ACC112 (cell line): ENCODE data around the gene TMEM30A.

Source experiments
- H2AFZ ChIP-seq: fragments of 200-600 bp; sonication (generic); one replicate; pipeline ENCODE4 v1.6.0; 2017; ENCODE audit warnings: antibody characterized with exemption, low read length; ENCODE audit not compliant: unreplicated experiment
- H3K27ac ChIP-seq: fragments of 200-600 bp; sonication (generic); 2 replicates; pipeline ENCODE4 v1.5.1; 2014; ENCODE audit warnings: low read depth, mild to moderate bottlenecking, antibody characterized with exemption, low read length, moderate library complexity
- H3K27me3 ChIP-seq: fragments of 200-600 bp; sonication (generic); 2 replicates; pipeline ENCODE4 v1.6.1; 2014; ENCODE audit warnings: mild to moderate bottlenecking, antibody characterized with exemption, low read length, moderate library complexity, mixed read lengths; ENCODE audit not compliant: insufficient read depth
- H3K36me3 ChIP-seq: fragments of 200-600 bp; sonication (generic); 2 replicates; pipeline ENCODE4 v1.6.1; 2016; ENCODE audit warnings: mild to moderate bottlenecking, antibody characterized with exemption, low read length, moderate library complexity, mixed read lengths; ENCODE audit not compliant: insufficient read depth
- H3K4me1 ChIP-seq: fragments of 200-600 bp; sonication (generic); one replicate; pipeline ENCODE4 v1.6.1; 2016; ENCODE audit warnings: low read length, mixed read lengths; ENCODE audit not compliant: insufficient read depth, unreplicated experiment, control insufficient read depth
- H3K4me3 ChIP-seq: fragments of 200-600 bp; sonication (generic); 2 replicates; pipeline ENCODE4 v1.5.1; 2014; ENCODE audit warnings: mild to moderate bottlenecking, low read depth, low read length
- H3K79me2 ChIP-seq: fragments of 200-600 bp; sonication (generic); one replicate; pipeline ENCODE4 v1.6.0; 2016; ENCODE audit warnings: low read length; ENCODE audit not compliant: control insufficient read depth, unreplicated experiment, insufficient read depth

The TMEM30A gene

DNA sequence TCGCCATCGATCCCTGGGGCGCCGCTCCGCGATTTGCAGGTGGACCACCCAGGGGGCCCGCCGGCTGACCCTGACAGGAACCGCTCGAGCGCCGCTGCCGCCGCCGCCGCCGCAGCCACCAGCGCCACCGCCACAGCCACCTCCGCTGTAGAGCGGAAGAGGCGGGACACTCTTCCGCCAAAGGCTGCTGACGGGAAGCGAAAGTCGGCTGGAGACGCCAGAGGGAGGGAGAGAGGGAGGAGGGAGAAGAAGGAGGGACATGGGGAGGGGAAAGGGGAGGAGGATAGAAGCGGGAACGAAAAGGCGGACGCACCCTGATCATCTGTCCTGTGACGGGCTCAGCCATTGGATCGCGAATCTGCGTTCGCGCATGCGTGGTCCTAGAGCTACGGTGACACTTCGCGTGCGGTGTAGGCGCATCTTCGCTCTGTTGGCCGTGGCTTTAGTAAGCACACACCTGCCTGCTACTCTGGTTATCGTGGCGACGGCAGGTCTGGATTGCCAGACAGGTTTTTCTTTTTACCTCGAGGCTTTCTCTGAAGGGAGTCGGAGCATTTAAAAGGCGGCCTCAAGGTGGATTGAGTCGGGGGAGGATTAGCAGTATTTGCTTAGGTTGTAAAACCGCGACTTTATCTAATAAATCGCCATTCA lies at the start of gene TMEM30A:
TSS of gene TMEM30A (minus strand) at position 161 of the 651 bp plus-strand sequence. CDS start at position 7, 154 bp downstream.
- Histone ChIP-seq H3K79me2 (peaks cover 62% of the 10 kb centered on the region), H3K27ac (peak within 1 kb of the TSS; percentile 51), H3K27me3 (no peaks in the 10 kb centered on the region), H3K36me3 (no peaks in the 10 kb centered on the region), H3K4me3 (peak within 1 kb of the TSS; percentile 87), H2AFZ (peak within 1 kb of the TSS; percentile 99), H3K4me1 (peaks cover 30% of the 10 kb centered on the region)

DNA sequence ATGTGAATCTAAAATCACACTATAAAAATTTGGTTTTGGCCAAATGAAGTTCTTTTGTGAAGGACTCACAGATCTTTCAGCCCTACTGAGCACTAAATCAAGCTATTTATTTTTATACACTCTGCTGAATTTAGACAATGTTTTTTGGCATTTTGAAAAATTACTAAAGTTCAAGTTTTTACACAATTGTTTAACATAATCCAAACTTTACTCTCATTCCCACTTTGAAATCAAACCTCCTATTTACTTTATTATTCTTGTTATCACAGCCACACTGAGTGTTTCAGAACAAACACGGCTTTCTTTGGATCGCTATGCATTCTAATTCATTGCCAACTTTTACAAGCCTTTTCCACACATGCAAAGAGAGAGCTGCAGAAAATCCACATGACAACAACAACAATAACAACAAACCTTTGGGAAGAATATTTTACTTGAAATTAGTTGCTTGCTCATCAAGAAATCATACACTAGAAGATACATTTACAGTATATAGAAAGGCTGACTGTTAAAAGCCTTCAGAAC lies 49.1 kb upstream of the TMEM30A start:
- H3K27ac ChIP-seq: no peak overlapping the region
- no peaks in the 10 kb centered on the region for H3K36me3 ChIP-seq
- H3K4me3 ChIP-seq: no peak overlapping the region
- no peak overlapping the region for H2AFZ ChIP-seq
- no peaks in the 10 kb centered on the region for H3K79me2 ChIP-seq
- peaks cover 8% of the 10 kb centered on the region for H3K4me1 ChIP-seq
- H3K27me3 ChIP-seq: no peaks in the 10 kb centered on the region

GRCh38 chr6:75331151-75331550 lies 46.6 kb upstream of the TMEM30A start:
- Histone ChIP-seq H3K27ac (no peak overlapping the region), H2AFZ (no peak overlapping the region), H3K4me1 (peaks cover 8% of the 10 kb centered on the region)

GRCh38 chr6:75329703-75330102 lies 45.1 kb upstream of the TMEM30A start:
- H3K79me2 ChIP-seq: no peaks in the 10 kb centered on the region
- no peak overlapping the region for H3K4me3 ChIP-seq
- H2AFZ ChIP-seq: no peak overlapping the region
- no peak overlapping the region for H3K27ac ChIP-seq
- no peaks in the 10 kb centered on the region for H3K36me3 ChIP-seq
- H3K4me1 ChIP-seq: peaks cover 5% of the 10 kb centered on the region
- H3K27me3 ChIP-seq: no peaks in the 10 kb centered on the region

More at GRCh38 chr6:75331151-75331550, 46.6 kb upstream of the TMEM30A start:
- Histone ChIP-seq H3K36me3 (no peaks in the 10 kb centered on the region), H3K27me3 (no peaks in the 10 kb centered on the region), H3K79me2 (no peaks in the 10 kb centered on the region), H3K4me3 (no peak overlapping the region)

DNA sequence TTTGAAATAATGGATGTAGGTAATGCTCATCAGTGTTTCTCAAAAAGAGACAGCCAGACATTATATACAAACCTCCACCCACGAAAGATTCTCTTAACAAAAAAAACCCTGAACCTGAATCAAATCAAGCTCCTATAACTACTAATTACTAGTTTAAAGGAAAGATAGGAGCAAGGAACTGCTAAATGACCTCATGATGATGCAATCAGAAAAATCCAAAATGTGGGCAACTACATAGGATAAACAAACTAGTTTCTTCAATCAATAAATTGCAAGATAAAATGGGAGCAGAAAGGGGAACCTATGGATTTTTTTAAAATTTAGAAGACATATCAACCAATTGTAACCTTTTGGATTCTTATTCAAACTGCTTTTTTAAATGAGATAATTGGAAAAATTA lies 43.2 kb upstream of the TMEM30A start:
- Histone ChIP-seq H3K79me2 (no peaks in the 10 kb centered on the region), H3K4me3 (no peak overlapping the region), H2AFZ (no peak overlapping the region), H3K36me3 (no peaks in the 10 kb centered on the region), H3K27ac (no peak overlapping the region), H3K4me1 (no peaks in the 10 kb centered on the region), H3K27me3 (no peaks in the 10 kb centered on the region)

GRCh38 chr6:75326557-75327258 lies 42.1 kb upstream of the TMEM30A start:
- no peaks in the 10 kb centered on the region for H3K27me3 ChIP-seq
- H3K4me3 ChIP-seq: no peak overlapping the region
- H3K36me3 ChIP-seq: no peaks in the 10 kb centered on the region
- no peaks in the 10 kb centered on the region for H3K79me2 ChIP-seq
- H3K4me1 ChIP-seq: no peaks in the 10 kb centered on the region
- no peak overlapping the region for H2AFZ ChIP-seq
- H3K27ac ChIP-seq: no peak overlapping the region

GRCh38 chr6:75318900-75319299 lies 34.3 kb upstream of the TMEM30A start:
- Histone ChIP-seq H3K27ac (no peak overlapping the region), H3K79me2 (no peaks in the 10 kb centered on the region), H3K27me3 (peaks cover 5% of the 10 kb centered on the region; the same call in 1 of the 2 replicates), H3K4me1 (peaks cover 4% of the 10 kb centered on the region), H3K4me3 (no peak overlapping the region), H2AFZ (no peak overlapping the region), H3K36me3 (no peaks in the 10 kb centered on the region)

- Histone ChIP-seq H3K79me2 (no peaks in the 10 kb centered on the region), H3K27me3 (peaks cover 8% of the 10 kb centered on the region; the same call in 1 of the 2 replicates), H3K4me1 (peaks cover 4% of the 10 kb centered on the region), H3K27ac (no peak overlapping the region), H3K4me3 (no peak overlapping the region), H2AFZ (peak overlapping the region; percentile 55), H3K36me3 (no peaks in the 10 kb centered on the region)
These were observed 33.1 kb upstream of the TMEM30A start for GRCh38 chr6:75317503-75318206.

DNA sequence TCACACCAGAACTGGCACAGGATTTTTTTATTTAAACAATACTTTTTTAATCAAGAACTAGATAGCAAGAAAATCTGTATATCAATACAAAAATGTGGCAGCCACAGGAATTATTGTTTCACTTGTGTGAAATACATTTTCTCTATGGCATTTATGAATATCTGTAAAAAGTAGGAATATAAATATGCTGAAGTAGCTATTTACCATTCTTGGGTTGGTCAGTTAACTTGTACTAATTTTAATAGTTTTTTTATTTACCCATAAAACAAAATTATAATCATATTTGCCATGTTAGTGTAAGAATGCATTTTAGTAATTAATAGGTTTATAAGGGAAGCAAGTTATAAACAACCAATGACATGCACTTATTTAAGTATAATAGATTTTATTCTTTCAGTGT lies 31.4 kb upstream of the TMEM30A start:
- Histone ChIP-seq H3K27ac (no peak overlapping the region), H3K27me3 (peaks cover 8% of the 10 kb centered on the region; the same call in 1 of the 2 replicates), H2AFZ (no peak overlapping the region), H3K79me2 (no peaks in the 10 kb centered on the region), H3K4me1 (peaks cover 4% of the 10 kb centered on the region), H3K4me3 (no peak overlapping the region), H3K36me3 (no peaks in the 10 kb centered on the region)

- Histone ChIP-seq H3K27ac (no peak overlapping the region), H2AFZ (no peak overlapping the region), H3K27me3 (peaks cover 9% of the 10 kb centered on the region; the same call in 1 of the 2 replicates), H3K4me1 (no peaks in the 10 kb centered on the region), H3K36me3 (no peaks in the 10 kb centered on the region), H3K4me3 (no peak overlapping the region), H3K79me2 (no peaks in the 10 kb centered on the region)
These were observed 23.8 kb upstream of the TMEM30A start for GRCh38 chr6:75308250-75308988.
